SK-N-SH (cell line): ENCODE results near the gene CKAP2L.
"Not testable (repeated sequence)": the region's sequence is repeated elsewhere in the genome, so short reads cannot be mapped to it uniquely, and the experiment has no call there.

Experiments used
- EP300 ChIP-seq, 2 experiments: IDR thresholded peaks; 2 replicates each; pipeline versions ENCODE4 v1.4.0 to v1.6.1; 2012; ENCODE audit warnings: borderline replicate concordance in 1 of 2, low read depth in 1 of 2, low read length in 1 of 2
- MEF2A ChIP-seq: IDR thresholded peaks from 2 replicates; pipeline ENCODE4 v1.4.0; 2012; ENCODE audit warnings: low read depth, borderline replicate concordance
- POLR2AphosphoS5 ChIP-seq: IDR thresholded peaks from 2 replicates; pipeline ENCODE4 v1.6.1; 2012; ENCODE audit warnings: low read depth, low read length
- RFX5 ChIP-seq: IDR thresholded peaks from 2 replicates; pipeline ENCODE4 v1.6.1; 2012; ENCODE audit warnings: mild to moderate bottlenecking, improper control_type of control experiment, low read length
- SMC3 ChIP-seq: IDR thresholded peaks from 2 replicates; pipeline ENCODE4 v1.6.1; 2012; ENCODE audit warnings: low read depth, low read length, improper control_type of control experiment
- TAF1 ChIP-seq: IDR thresholded peaks from 2 replicates; pipeline ENCODE4 v1.6.1; 2012; ENCODE audit warnings: low read depth, mild to moderate bottlenecking, low read length, moderate library complexity, borderline replicate concordance
- TF ChIP-seq, protein P1 (sequence below): fragments of 200-600 bp; sonication (generic); IDR thresholded peaks from 2 replicates; pipeline ENCODE4 v1.6.1; 2017; ENCODE audit warnings: antibody characterized with exemption, mild to moderate bottlenecking, moderate library complexity

DNA sequence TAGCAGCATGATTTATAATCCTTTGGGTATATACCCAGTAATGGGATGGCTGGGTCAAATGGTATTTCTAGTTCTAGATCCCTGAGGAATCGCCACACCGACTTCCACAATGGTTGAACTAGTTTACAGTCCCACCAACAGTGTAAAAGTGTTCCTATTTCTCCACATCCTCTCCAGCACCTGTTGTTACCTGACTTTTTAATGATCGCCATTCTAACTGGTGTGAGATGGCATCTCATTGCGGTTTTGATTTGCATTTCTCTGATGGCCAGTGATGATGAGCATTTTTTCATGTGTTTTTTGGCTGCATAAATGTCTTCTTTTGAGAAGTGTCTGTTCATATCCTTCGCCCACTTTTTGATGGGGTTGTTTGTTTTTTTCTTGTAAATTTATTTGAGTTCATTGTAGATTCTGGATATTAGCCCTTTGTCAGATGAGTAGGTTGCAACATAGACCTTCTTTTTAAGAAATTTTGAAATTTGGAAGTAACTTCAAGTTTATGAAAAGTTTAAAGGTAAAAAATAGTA, 47.5 kb downstream of the CKAP2L start:
- not testable (repeated sequence) for TF ChIP-seq EP300 (IDR thresholded peaks at IDR 0.05; ENCODE audit: borderline replicate concordance in 1 of 2, low read depth in 1 of 2, low read length in 1 of 2); RFX5; MEF2A; SMC3; POLR2AphosphoS5; TAF1
- TF ChIP-seq, protein P1, sequence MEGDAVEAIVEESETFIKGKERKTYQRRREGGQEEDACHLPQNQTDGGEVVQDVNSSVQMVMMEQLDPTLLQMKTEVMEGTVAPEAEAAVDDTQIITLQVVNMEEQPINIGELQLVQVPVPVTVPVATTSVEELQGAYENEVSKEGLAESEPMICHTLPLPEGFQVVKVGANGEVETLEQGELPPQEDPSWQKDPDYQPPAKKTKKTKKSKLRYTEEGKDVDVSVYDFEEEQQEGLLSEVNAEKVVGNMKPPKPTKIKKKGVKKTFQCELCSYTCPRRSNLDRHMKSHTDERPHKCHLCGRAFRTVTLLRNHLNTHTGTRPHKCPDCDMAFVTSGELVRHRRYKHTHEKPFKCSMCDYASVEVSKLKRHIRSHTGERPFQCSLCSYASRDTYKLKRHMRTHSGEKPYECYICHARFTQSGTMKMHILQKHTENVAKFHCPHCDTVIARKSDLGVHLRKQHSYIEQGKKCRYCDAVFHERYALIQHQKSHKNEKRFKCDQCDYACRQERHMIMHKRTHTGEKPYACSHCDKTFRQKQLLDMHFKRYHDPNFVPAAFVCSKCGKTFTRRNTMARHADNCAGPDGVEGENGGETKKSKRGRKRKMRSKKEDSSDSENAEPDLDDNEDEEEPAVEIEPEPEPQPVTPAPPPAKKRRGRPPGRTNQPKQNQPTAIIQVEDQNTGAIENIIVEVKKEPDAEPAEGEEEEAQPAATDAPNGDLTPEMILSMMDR = not testable (repeated sequence)
